H1 (cell line): Measurements from ENCODE around the gene SMARCB1. TPM values are rescaled to one million over a fixed set of nuclear protein-coding genes. Genes with fewer than 3 reads are reported as not detected.

Experiments used
- BRCA1 ChIP-seq: IDR thresholded peaks from 2 replicates; pipeline ENCODE4 v1.6.1; 2012; ENCODE audit warnings: low read depth, low read length, improper control_type of control experiment
- CHD7 ChIP-seq: fragments of 300-600 bp; sonication (generic); IDR thresholded peaks from 2 replicates; pipeline ENCODE4 v1.7.1; 2012; ENCODE audit warnings: low read length, moderate library complexity, mild to moderate bottlenecking, inconsistent platforms; ENCODE audit not compliant: insufficient replicate concordance
- CREB1 ChIP-seq: IDR thresholded peaks from 2 replicates; pipeline ENCODE4 v1.6.1; 2012; ENCODE audit warnings: inconsistent platforms
- POU5F1 ChIP-seq: IDR thresholded peaks from 2 replicates; pipeline ENCODE4 v1.6.1; 2011; ENCODE audit warnings: low read depth, mild to moderate bottlenecking, low read length, moderate library complexity
- SIN3A ChIP-seq, 2 experiments: IDR thresholded peaks in 1 of 2; conservative IDR thresholded peaks in 1 of 2; 2 replicates each; pipeline ENCODE4 v1.6.1; 2011 to 2012; ENCODE audit warnings: low read length in 2 of 2, improper control_type of control experiment in 1 of 2, low read depth in 1 of 2, mild to moderate bottlenecking in 1 of 2
- SUZ12 ChIP-seq: fragments of 200-600 bp; sonication (generic); IDR thresholded peaks from 2 replicates; pipeline ENCODE4 v1.6.1; 2012; ENCODE audit warnings: mild to moderate bottlenecking, inconsistent platforms, low read length, moderate library complexity, mixed read lengths
- polyA plus RNA-seq, 7 experiments: library from polyadenylated mRNA; depleted of rRNA in 3 of 7; stranded (reverse) in 5 of 7; unstranded in 2 of 7; fragments of >200 nt in 5 of 7; fragments of 200-250 nt in 2 of 7; gene quantifications; 1 replicate in 5 of 7; 2 replicates in 1 of 7; 4 replicates in 1 of 7; pipeline versions ENCODE4 v1.2.1 to v1.2.3, GENCODE V29; 2011 to 2013; ENCODE audit warnings: missing spikeins in 2 of 7, mixed read lengths in 2 of 7
- total RNA-seq: library from RNA; stranded (reverse); fragmentation: NEBNext Ultra II Directional; extraction: Animal tissue kit (Norgen Biotek cat#: 25700); gene quantifications from 2 replicates; pipeline ENCODE4 v1.2.1, GENCODE V29; 2021

The SMARCB1 gene
- total and polyA plus RNA-seq, 2 of the 8 experiments (the other 6 are each of a cell fraction or from before 2014, with no cell fraction given): 116 to 145 TPM

- TF ChIP-seq CHD7: no peak
- no peak for TF ChIP-seq POU5F1
- no peak for TF ChIP-seq SUZ12
- no peak for TF ChIP-seq CREB1
- TF ChIP-seq SIN3A (conservative IDR thresholded peaks at IDR 0.05 in 1 of 2, IDR thresholded peaks at IDR 0.05 in 1 of 2; ENCODE audit: low read depth in 1 of 2, low read length in 2 of 2): no peak
- TF ChIP-seq BRCA1: no peak
Observed at GRCh38 chr22:23749841-23750301, 36.9 kb upstream of the SMARCB1 start (continued).
